NCI-H1930 (cell line): ENCODE data around the gene MRPL36.

Experiments
- DNase-seq, 2 experiments: peaks; one replicate each; lab custom pipeline; 2025; lab: John Stamatoyannopoulos, UW

The MRPL36 gene

GRCh38 chr5:1749346-1750124, 50.1 kb downstream of the MRPL36 start:
- no peak for DNase-seq

GRCh38 chr5:1748845-1749244, 50.8 kb downstream of the MRPL36 start:
- no peak for DNase-seq
